ENCODE data around the gene OR6T1.

GRCh38 chr11:123920943-123921342, 22.7 kb downstream of the OR6T1 start:
- TF ChIP-seq CTCF (IDR thresholded peaks at IDR 0.05) = no peak
- TF ChIP-seq POLR2A (IDR thresholded peaks at IDR 0.05) = no peak

Data from heart left ventricle (tissue), 13 donors.